WI38 (cell line): Measurements from ENCODE around the gene LINS1.

Experiments used
- H3K4me3 ChIP-seq: 2 replicates; pipeline ENCODE4 v1.5.1; 2011; ENCODE audit warnings: low read depth, mild to moderate bottlenecking, control low read depth, low read length
- TF ChIP-seq, protein P1 (sequence below): IDR thresholded peaks from 2 replicates; pipeline ENCODE4 v1.5.1; 2012; ENCODE audit warnings: low read depth, mild to moderate bottlenecking, control low read depth, low read length

LINS1 gene

DNA sequence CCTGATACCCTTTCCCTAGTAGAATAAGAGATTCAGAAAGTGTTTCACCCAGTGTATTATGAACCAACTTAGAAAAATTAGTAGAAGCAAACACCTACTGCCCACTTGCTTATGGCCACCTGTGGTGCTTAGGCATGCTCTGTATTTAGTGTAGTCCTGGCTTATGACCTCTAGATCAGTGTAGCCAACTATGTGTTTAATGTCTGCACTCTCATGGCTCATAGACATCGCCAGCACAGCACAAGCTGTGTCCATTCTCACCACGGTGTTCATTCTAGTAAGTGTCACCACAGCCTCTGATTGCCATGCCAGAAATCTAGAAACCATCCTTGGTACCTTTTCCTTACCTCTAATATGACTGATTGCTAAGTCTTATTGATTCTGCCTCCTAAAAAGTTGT lies 14.7 kb upstream of the LINS1 start:
- TF ChIP-seq, protein P1, sequence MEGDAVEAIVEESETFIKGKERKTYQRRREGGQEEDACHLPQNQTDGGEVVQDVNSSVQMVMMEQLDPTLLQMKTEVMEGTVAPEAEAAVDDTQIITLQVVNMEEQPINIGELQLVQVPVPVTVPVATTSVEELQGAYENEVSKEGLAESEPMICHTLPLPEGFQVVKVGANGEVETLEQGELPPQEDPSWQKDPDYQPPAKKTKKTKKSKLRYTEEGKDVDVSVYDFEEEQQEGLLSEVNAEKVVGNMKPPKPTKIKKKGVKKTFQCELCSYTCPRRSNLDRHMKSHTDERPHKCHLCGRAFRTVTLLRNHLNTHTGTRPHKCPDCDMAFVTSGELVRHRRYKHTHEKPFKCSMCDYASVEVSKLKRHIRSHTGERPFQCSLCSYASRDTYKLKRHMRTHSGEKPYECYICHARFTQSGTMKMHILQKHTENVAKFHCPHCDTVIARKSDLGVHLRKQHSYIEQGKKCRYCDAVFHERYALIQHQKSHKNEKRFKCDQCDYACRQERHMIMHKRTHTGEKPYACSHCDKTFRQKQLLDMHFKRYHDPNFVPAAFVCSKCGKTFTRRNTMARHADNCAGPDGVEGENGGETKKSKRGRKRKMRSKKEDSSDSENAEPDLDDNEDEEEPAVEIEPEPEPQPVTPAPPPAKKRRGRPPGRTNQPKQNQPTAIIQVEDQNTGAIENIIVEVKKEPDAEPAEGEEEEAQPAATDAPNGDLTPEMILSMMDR, result no peak
- no peak overlapping the region for H3K4me3 ChIP-seq

DNA sequence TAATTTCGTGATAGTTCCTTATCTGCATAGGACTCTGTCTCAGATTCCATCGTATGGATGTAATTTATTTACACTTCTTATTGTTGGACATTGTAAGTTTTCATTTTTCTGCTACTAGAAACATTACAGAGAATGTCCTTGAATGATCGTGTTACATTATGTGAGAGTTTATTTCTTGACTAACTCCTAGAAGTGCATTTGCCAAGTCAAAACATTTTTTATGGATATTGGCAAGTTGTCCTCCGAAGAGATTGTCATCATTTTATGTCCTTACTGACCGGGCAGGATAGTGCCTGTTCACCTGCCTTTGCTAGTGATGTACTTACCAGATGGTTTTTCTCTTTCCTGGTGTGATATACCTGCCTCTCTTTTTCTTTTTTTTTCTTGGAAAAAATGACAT lies 13.8 kb upstream of the LINS1 start:
- TF ChIP-seq, protein P1, result no peak
- no peak overlapping the region for H3K4me3 ChIP-seq

DNA sequence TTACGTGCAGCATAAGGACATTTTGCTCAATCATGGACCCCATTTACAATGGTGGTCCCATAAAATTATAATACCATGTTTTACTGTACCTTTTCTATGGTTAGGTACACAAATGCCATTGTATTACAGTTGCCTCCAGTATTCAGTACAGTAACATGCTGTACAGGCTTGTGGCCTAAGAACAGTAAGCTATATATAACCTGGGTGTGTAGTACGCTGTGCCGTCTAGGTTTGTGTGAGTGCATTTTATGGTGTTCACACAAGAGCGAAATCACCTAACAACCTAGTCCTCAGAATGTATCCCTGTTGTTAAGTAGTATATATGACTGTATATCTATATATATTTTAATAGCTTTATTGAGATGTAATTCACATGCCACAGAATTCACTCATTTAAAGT lies 12.9 kb upstream of the LINS1 start:
- TF ChIP-seq, protein P1, result no peak

DNA sequence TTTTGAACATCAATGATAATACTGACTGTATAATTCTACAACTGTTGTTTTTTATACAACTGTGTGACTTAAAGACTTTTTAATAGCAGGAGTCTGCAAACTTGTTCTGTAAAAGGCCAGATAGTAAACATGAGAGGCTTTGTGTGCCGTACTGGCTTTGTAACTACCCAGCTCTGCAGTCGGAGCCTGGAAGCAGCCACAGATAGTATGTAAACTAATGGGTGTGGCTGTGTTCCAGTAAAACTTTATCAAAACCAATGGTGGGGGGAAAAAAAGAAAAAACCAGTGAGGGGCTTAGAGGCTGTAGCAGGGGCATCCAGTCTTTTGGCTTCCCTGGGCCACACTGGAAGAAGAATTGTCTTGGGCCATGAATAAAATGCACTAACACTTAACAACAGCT lies 12.4 kb upstream of the LINS1 start:
- no peak overlapping the region for H3K4me3 ChIP-seq
- TF ChIP-seq, protein P1, result no peak

More for the DNA sequence above, 12.9 kb upstream of the LINS1 start:
- H3K4me3 ChIP-seq, result no peak overlapping the region

DNA sequence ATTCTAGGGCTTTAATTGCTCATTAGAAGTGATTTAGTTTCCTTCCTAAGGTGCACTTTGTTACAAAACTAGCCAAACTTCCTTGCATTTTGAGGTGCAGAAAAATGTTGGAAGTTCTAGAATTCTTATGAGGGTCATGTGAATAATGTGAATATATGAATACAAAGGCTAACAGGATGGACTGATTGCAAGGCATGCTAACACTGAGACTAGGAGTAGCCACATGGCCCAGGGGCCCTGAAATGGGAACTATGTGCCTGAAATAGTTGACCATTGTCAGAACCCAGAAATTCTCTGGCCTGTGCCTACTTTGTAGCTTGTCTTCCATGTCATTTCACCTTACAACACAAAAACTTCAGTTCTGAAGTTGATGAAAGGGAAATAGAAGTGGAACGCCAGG lies 11.2 kb upstream of the LINS1 start:
- TF ChIP-seq, protein P1, result no peak

DNA sequence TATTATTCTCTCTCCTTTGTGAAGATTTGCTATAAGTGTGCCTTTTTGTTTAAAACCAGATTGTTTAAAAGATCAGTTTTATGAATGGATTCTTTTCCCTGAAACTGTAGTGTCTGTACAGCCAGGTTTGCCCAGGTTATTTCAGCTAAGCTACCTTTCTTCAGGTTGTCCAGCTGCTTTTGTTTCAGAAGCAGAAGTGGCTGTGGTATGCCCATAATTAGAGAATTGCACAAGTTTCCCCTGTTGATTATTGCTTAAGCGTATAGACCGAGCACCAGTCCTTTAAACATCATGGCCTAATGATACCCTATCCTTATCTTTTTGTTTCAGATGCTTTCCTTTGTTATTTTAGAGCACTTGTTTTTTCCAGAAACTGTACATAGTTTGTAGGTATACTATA lies 10.6 kb upstream of the LINS1 start:
- TF ChIP-seq, protein P1, result no peak
- H3K4me3 ChIP-seq, result no peak overlapping the region

More for the DNA sequence above, 11.2 kb upstream of the LINS1 start:
- no peak overlapping the region for H3K4me3 ChIP-seq

DNA sequence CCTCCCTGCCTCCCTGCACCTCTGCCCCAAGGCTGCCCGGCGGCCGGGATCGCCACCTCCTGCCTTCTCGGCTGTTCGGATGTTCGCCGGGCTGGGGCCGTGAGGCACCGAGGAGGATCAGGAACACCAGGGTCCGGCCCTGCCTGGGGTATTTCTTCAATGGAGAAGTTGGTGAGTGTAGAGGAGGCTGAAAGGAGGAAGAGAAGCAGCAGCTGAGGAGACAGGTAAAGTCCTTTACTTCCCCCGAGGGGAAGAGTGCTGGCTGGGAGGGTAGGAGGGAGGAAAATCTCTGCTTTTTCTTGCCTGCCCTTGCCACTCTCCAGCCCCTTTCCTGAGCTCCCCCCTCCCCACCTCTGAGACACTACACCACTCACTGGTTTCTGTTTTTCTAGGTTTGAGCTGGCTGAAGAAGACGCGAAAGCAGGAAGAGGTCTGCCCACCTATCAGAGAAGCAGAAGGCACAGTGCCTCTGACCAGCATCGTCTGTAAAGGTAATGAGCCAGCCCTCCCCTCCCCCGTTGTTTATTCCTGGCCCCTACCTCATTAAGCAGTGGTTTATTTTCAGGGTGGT lies 924 bp upstream of the LINS1 start:
- H3K4me3 ChIP-seq, result peak overlapping the region; percentile 98
- TF ChIP-seq, protein P1, result no peak
